ENCODE data around the gene PFKM. TPM values are rescaled to one million over a fixed set of nuclear protein-coding genes. Genes with fewer than 3 reads are reported as not detected.

The PFKM gene
- total RNA-seq, 3 donors from 2014 or later: 19.0 to 40.0 (median 31.8) TPM

GRCh38 chr12:48184549-48184922, 65.4 kb downstream of the PFKM start:
- TF ChIP-seq, protein P1, sequence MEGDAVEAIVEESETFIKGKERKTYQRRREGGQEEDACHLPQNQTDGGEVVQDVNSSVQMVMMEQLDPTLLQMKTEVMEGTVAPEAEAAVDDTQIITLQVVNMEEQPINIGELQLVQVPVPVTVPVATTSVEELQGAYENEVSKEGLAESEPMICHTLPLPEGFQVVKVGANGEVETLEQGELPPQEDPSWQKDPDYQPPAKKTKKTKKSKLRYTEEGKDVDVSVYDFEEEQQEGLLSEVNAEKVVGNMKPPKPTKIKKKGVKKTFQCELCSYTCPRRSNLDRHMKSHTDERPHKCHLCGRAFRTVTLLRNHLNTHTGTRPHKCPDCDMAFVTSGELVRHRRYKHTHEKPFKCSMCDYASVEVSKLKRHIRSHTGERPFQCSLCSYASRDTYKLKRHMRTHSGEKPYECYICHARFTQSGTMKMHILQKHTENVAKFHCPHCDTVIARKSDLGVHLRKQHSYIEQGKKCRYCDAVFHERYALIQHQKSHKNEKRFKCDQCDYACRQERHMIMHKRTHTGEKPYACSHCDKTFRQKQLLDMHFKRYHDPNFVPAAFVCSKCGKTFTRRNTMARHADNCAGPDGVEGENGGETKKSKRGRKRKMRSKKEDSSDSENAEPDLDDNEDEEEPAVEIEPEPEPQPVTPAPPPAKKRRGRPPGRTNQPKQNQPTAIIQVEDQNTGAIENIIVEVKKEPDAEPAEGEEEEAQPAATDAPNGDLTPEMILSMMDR (IDR thresholded peaks at IDR 0.05): no peak
- TF ChIP-seq POLR2A (IDR thresholded peaks at IDR 0.05) (no peak), POLR2AphosphoS5 (IDR thresholded peaks at IDR 0.05) (no peak)
- intact Hi-C loops (cut with DNase I; ENCODE audit: low total_unique reads): no loop called here

DNA sequence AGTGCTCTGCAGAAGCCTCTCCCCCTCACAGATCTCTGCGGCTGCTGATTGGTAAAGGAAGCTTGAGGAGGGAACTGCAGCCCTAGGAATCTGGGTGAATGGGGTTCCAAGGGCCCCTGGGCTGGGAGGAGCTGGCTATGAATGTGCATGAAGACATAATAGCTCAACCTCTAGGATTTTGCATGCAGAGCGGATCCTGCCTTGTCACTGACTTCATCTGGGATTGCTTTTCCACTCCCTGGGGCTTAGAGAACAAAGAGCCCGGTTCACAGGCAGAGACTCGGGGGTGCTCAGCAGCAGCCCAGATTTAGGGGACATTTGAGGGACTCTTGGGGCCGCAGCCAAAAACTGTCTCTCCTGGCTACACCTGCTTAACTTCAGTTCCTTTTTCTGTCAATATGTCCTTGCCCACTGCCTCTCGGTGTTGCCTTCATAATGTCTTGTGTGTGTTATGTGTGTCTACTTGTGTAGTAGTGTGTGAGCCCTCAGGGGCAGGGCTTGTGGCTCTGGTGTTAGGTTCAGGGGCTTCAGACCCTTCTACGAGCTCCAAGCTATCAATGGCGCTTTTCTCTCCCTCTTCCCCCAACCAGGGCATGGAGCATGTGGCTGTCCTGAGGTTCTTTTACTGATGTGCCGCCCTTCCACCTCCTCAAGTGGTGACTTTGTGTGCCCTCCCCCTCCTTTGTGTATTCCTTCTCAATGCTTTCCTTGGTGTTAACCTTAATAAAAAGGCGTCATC, 66.2 kb downstream of the PFKM start:
- peaks cover 0 to 6% of the 10 kb centered on the region in 2 donors for H3K4me1 ChIP-seq
- peaks cover 2 to 27% of the 10 kb centered on the region in 2 donors for H3K27me3 ChIP-seq
- no peak for DNase-seq (ENCODE audit: low spot score in 2 of 2)
- no peaks in the 10 kb centered on the region for H3K9me3 ChIP-seq
- TF ChIP-seq, protein P1 (IDR thresholded peaks at IDR 0.05): no peak
- TF ChIP-seq POLR2AphosphoS5 (IDR thresholded peaks at IDR 0.05) (no peak), POLR2A (IDR thresholded peaks at IDR 0.05) (no peak)
- H3K36me3 ChIP-seq: no peaks in the 10 kb centered on the region
- intact Hi-C loops (cut with DNase I; ENCODE audit: low total_unique reads): no loop called here
- H3K4me3 ChIP-seq: no peak overlapping the region
- no peak overlapping the region for H3K27ac ChIP-seq

More at GRCh38 chr12:48184549-48184922, 65.4 kb downstream of the PFKM start:
- Histone ChIP-seq H3K27me3 (peaks cover 2 to 27% of the 10 kb centered on the region in 2 donors), H3K4me3 (peak overlapping the region in 2 of 3 donors; percentile 65 to 88), H3K36me3 (no peaks in the 10 kb centered on the region), H3K27ac (no peak overlapping the region), H3K9me3 (no peaks in the 10 kb centered on the region), H3K4me1 (peaks cover 0 to 6% of the 10 kb centered on the region in 2 donors)
- DNase-seq (ENCODE audit: low spot score in 2 of 2): no peak

- H3K4me3 ChIP-seq: no peak overlapping the region
- no peak overlapping the region for H3K27ac ChIP-seq
- no peaks in the 10 kb centered on the region for H3K36me3 ChIP-seq
These were observed 68.9 kb downstream of the PFKM start for GRCh38 chr12:48187916-48188695.

DNA sequence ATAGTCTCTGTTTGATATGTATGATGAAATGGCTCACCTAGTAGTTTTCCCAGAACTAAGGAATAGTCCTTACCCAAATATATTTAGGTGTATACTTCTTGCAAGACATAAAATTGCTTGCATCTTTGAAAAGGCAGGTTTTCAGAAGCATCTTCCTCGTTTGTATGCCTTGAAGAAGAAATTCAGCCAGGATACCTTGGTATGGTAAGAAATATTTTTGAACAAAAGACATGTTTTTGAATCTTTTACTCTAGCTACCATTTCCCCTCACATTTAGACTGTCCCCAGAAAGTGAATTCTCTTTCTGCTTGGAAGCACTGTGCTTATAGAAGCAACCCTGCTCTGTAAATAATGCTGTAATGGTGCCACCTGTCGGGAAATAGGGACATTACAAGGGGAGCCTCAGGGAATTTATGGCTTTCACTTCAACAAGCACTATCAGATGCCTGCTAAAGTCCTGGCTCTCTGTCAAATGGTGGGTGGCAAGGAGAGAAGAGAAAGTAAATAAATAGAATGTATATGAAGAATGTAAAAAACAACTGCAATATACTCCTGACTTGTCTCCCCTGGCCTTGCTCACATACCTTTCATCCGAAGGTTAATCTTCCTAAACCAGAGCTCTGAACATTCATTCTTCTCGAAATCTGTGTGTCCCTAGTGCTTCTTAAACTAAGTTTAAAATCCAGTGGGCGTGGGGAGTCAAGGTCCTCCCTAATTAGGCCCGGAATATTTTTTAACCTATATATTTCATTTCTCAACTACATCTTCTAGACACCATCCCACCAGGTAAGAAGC, 70.4 kb downstream of the PFKM start:
- no peak overlapping the region for H3K4me3 ChIP-seq
- no peak overlapping the region for H3K27ac ChIP-seq
- peak in 1 of 2 donors; percentile 65 for DNase-seq (ENCODE audit: low spot score in 2 of 2)
- TF ChIP-seq, protein P1 (IDR thresholded peaks at IDR 0.05): peak; percentile 79 to 85 (median 79)
- no peak for TF ChIP-seq POLR2AphosphoS5 (IDR thresholded peaks at IDR 0.05)
- no peaks in the 10 kb centered on the region for H3K4me1 ChIP-seq
- peaks cover 0 to 2% of the 10 kb centered on the region in 2 donors for H3K27me3 ChIP-seq
- no peaks in the 10 kb centered on the region for H3K9me3 ChIP-seq
- no peaks in the 10 kb centered on the region for H3K36me3 ChIP-seq
- intact Hi-C loops (cut with DNase I; ENCODE audit: low total_unique reads): no loop called here

More at GRCh38 chr12:48187916-48188695, 68.9 kb downstream of the PFKM start:
- H3K9me3 ChIP-seq: no peaks in the 10 kb centered on the region
- intact Hi-C loops (cut with DNase I; ENCODE audit: low total_unique reads): no loop called here
- H3K27me3 ChIP-seq: peaks cover 2 to 13% of the 10 kb centered on the region in 2 donors
- H3K4me1 ChIP-seq: peaks cover 0 to 6% of the 10 kb centered on the region in 2 donors
- DNase-seq (ENCODE audit: low spot score in 2 of 2): no peak
- TF ChIP-seq POLR2A (IDR thresholded peaks at IDR 0.05) (no peak), POLR2AphosphoS5 (IDR thresholded peaks at IDR 0.05) (no peak)
- TF ChIP-seq, protein P1 (IDR thresholded peaks at IDR 0.05): no peak
